B cell (primary cell): ENCODE measurements around the gene KIAA1614. TPM values are rescaled to one million over a fixed set of nuclear protein-coding genes. Genes with fewer than 3 reads are reported as not detected.

ENCODE experiments used
- ATAC-seq: fragments of 200-7000 bp; cut with Tn5 transposase; one replicate; pipeline ENCODE4 v1.10.0; 2021; ENCODE audit warnings: low read depth, mild to moderate bottlenecking, moderate number of reproducible peaks, moderate library complexity
- CTCF ChIA-PET: fragments of 350-600 bp; sonication (Branson Sonifier 250); formaldehyde crosslinking; loops from one replicate; lab custom pipeline; 2021; ENCODE audit warnings: antibody characterized with exemption, inconsistent platforms; lab: Charles Lee
- POLR2A ChIA-PET: fragments of 350-600 bp; sonication (Branson Sonifier 250); formaldehyde crosslinking; loops from one replicate; lab custom pipeline; 2021; ENCODE audit warnings: antibody characterized with exemption; lab: Charles Lee
- DNase-seq: peaks from one replicate; pipeline ENCODE4 v3.0.0; 2013
- H2AFZ ChIP-seq: 2 replicates; pipeline ENCODE4 v1.6.1; 2012; ENCODE audit warnings: mild to moderate bottlenecking, low read depth, low read length; ENCODE audit not compliant: insufficient read depth, poor library complexity, severe bottlenecking
- H3K27ac ChIP-seq, 2 donors: 1 replicate in 1 of 2; 2 replicates in 1 of 2; pipeline ENCODE4 v1.5.1; 2012 to 2013; ENCODE audit warnings: low read length in 2 of 2, mild to moderate bottlenecking in 2 of 2, moderate library complexity in 1 of 2
- H3K27me3 ChIP-seq, 4 experiments: fragments of 200-600 bp in 1 of 4; sonication (generic) in 1 of 4; replicated peaks in 1 of 4; 1 replicate in 2 of 4; 2 replicates in 2 of 4; pipeline versions ENCODE4 v1.6.1 to v1.7.0; 2013 to 2016; ENCODE audit warnings: low read length in 3 of 4, mild to moderate bottlenecking in 2 of 4, mixed read lengths in 1 of 4, moderate library complexity in 1 of 4; ENCODE audit not compliant: insufficient read depth in 4 of 4, control insufficient read depth in 3 of 4; ENCODE audit errors: control extremely low read depth in 1 of 4
- H3K36me3 ChIP-seq, 2 experiments: replicated peaks in 1 of 2; 1 replicate in 1 of 2; 2 replicates in 1 of 2; pipeline versions ENCODE4 v1.6.1 to v1.7.1; 2013; ENCODE audit warnings: low read length in 1 of 2; ENCODE audit not compliant: insufficient read depth in 2 of 2, control insufficient read depth in 1 of 2; ENCODE audit errors: control extremely low read depth in 1 of 2, extremely low read depth in 1 of 2
- H3K4me1 ChIP-seq, 2 donors: fragments of 200-600 bp in 1 of 2; sonication (generic) in 1 of 2; 1 replicate in 1 of 2; 2 replicates in 1 of 2; pipeline versions ENCODE4 v1.5.1 to v1.6.1; 2013 to 2017; ENCODE audit warnings: low read length in 2 of 2; ENCODE audit not compliant: control insufficient read depth in 2 of 2, insufficient read depth in 2 of 2
- H3K4me2 ChIP-seq: replicated peaks from 2 replicates; pipeline ENCODE3; 2012; ENCODE audit warnings: mild to moderate bottlenecking, low read depth, low read length; ENCODE audit not compliant: poor library complexity, severe bottlenecking
- H3K4me3 ChIP-seq, 5 experiments: fragments of 200-600 bp in 1 of 5; sonication (generic) in 1 of 5; 1 replicate in 3 of 5; 2 replicates in 2 of 5; pipeline versions ENCODE4 v1.5.1 to v1.7.0; 2011 to 2016; ENCODE audit warnings: low read length in 4 of 5, mild to moderate bottlenecking in 4 of 5, low read depth in 2 of 5, control low read depth in 1 of 5, moderate library complexity in 1 of 5; ENCODE audit not compliant: insufficient read depth in 1 of 5; ENCODE audit errors: control extremely low read depth in 1 of 5, extremely low read depth in 1 of 5
- H3K79me2 ChIP-seq: fragments of 200-600 bp; sonication (generic); one replicate; pipeline ENCODE4 v1.6.0; 2016; ENCODE audit warnings: low read length; ENCODE audit not compliant: control insufficient read depth, insufficient read depth
- H3K9ac ChIP-seq: fragments of 200-600 bp; sonication (generic); 2 replicates; pipeline ENCODE4 v1.6.1; 2017; ENCODE audit warnings: mild to moderate bottlenecking, low read length, moderate library complexity
- H3K9me3 ChIP-seq, 3 donors: one replicate each; pipeline versions ENCODE4 v1.6.1 to v1.7.1; 2013; ENCODE audit warnings: low read length in 2 of 3; ENCODE audit not compliant: control insufficient read depth in 2 of 3, insufficient read depth in 1 of 3; ENCODE audit errors: control extremely low read depth in 1 of 3
- H4K20me1 ChIP-seq: 2 replicates; pipeline ENCODE4 v1.6.0; 2012; ENCODE audit warnings: mild to moderate bottlenecking, low read length; ENCODE audit not compliant: insufficient read depth, control insufficient read depth, poor library complexity, severe bottlenecking
- H3K27ac Mint-ChIP-seq: one replicate; pipeline ENCODE4 v1.8.0; 2021; ENCODE audit warnings: mixed read lengths
- H3K27me3 Mint-ChIP-seq: one replicate; pipeline ENCODE4 v1.8.0; 2021; ENCODE audit warnings: mixed read lengths
- H3K4me1 Mint-ChIP-seq: one replicate; pipeline ENCODE4 v1.8.0; 2021; ENCODE audit warnings: mixed read lengths
- H3K4me3 Mint-ChIP-seq: one replicate; pipeline ENCODE4 v1.8.0; 2021; ENCODE audit warnings: mixed read lengths
- H3K9me3 Mint-ChIP-seq: one replicate; pipeline ENCODE4 v1.8.0; 2022; ENCODE audit warnings: mixed read lengths; ENCODE audit not compliant: insufficient read depth
- EZH2 ChIP-seq: IDR thresholded peaks from 2 replicates; pipeline ENCODE4 v1.6.1; 2012; ENCODE audit warnings: borderline replicate concordance, low read depth, mild to moderate bottlenecking, moderate library complexity, low read length; ENCODE audit not compliant: insufficient read depth, poor library complexity, severe bottlenecking
- WGBS: methylation state at CpG from one replicate; pipeline ENCODE4 v1.1.5; 2013; ENCODE audit warnings: missing lambda C conversion rate; ENCODE audit not compliant: insufficient coverage; 5-methylcytosine and 5-hydroxymethylcytosine counted together
- intact Hi-C: fragments of 100-400 bp; cut with micrococcal nuclease; formaldehyde crosslinking; loops from one replicate; pipeline ENCODE4 v1.10.0; 2022
- polyA plus RNA-seq: library from polyadenylated mRNA; depleted of rRNA; stranded (reverse); fragments of >200 nt; gene quantifications from 2 replicates; pipeline ENCODE4 v1.2.3, GENCODE V29; 2012
- total RNA-seq, 2 donors: library from RNA; stranded (reverse); fragments of 120-200 nt in 1 of 2; gene quantifications; 1 replicate in 1 of 2; 2 replicates in 1 of 2; pipeline versions ENCODE4 v1.2.3 to v1.2.4, GENCODE V29; 2013 to 2022
- TF ChIP-seq, protein P1 (sequence below): fragments of 200-600 bp; IDR thresholded peaks from one replicate; pipeline ENCODE4 v1.8.0; 2022; ENCODE audit warnings: antibody characterized with exemption, mild to moderate bottlenecking

The KIAA1614 gene
- total and polyA plus RNA-seq, 2 donors (not counting 1 experiment from before 2014, with no cell fraction given) = 0.03 to 0.22 TPM

DNA sequence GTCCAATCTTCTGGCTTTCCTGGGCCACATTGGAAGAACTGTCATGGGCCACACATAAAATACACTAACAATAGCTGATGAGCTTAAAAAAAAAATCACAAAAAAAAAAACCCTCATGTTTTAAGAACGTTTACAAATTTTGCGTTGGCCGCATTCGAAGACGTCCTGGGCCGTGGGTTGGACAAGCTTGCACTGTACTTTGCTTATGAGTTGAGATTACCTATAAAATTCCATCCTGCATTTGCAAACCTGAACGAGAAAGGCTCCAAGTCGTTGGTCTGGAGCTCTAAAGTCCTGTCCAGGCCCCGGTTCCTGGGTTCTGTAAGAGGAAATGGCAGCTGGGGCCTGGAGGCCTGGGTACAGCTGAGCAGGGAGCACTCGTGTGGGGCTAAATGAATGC lies 51.4 kb downstream of the KIAA1614 start:
- Histone ChIP-seq H3K4me1 (no peaks in the 10 kb centered on the region), H3K36me3 (peaks cover 4% of the 10 kb centered on the region in 2 experiments), H3K27ac (no peak overlapping the region), H3K27me3 (no peaks in the 10 kb centered on the region), H3K4me2 (no peak overlapping the region), H2AFZ (no peak overlapping the region), H3K79me2 (peaks cover 3% of the 10 kb centered on the region), H3K9ac (no peak overlapping the region), H4K20me1 (no peaks in the 10 kb centered on the region), H3K9me3 (no peaks in the 10 kb centered on the region), H3K4me3 (no peak overlapping the region)
- Mint-ChIP-seq H3K4me3 (no peak overlapping the region), H3K4me1 (no peaks in the 10 kb centered on the region), H3K9me3 (no peaks in the 10 kb centered on the region), H3K27me3 (no peaks in the 10 kb centered on the region), H3K27ac (no peak overlapping the region)
- ChIA-PET POLR2A (no interaction called here), CTCF (no interaction called here)
- DNase-seq (no peak), ATAC-seq (no peak)
- intact Hi-C loops = no loop called here
- WGBS = 91% methylated on average over 7 of the region's 10 CpGs
- no peak for TF ChIP-seq EZH2
- TF ChIP-seq, protein P1, sequence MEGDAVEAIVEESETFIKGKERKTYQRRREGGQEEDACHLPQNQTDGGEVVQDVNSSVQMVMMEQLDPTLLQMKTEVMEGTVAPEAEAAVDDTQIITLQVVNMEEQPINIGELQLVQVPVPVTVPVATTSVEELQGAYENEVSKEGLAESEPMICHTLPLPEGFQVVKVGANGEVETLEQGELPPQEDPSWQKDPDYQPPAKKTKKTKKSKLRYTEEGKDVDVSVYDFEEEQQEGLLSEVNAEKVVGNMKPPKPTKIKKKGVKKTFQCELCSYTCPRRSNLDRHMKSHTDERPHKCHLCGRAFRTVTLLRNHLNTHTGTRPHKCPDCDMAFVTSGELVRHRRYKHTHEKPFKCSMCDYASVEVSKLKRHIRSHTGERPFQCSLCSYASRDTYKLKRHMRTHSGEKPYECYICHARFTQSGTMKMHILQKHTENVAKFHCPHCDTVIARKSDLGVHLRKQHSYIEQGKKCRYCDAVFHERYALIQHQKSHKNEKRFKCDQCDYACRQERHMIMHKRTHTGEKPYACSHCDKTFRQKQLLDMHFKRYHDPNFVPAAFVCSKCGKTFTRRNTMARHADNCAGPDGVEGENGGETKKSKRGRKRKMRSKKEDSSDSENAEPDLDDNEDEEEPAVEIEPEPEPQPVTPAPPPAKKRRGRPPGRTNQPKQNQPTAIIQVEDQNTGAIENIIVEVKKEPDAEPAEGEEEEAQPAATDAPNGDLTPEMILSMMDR = no peak

DNA sequence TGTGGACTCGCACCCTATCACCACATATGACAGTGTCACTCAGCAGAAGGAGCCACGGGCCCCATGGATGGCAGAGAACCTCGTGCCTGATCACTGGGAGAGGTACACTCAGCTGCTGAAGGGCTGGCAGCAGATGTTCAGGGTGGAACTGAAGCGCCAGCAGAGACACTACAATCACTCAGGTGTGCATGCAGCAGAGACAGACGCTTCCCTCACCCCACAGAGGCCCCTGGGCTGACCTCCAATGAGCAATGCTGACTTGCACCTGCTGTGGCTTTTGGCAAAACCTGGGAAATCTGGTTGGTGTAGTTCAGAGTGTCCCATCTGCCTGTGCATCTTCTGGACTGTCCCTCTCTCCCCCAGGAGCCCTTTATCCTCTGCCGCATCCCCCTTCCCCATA lies 51.9 kb downstream of the KIAA1614 start:
- H4K20me1 ChIP-seq = no peaks in the 10 kb centered on the region
- 81% methylated on average over 5 of the region's 6 CpGs for WGBS
- no peak overlapping the region for H3K4me3 ChIP-seq
- ChIA-PET POLR2A (no interaction called here), CTCF (no interaction called here)
- TF ChIP-seq, protein P1 = no peak
- TF ChIP-seq EZH2 = no peak
- no peak overlapping the region for H3K27ac Mint-ChIP-seq
- peaks cover 3% of the 10 kb centered on the region for H3K4me1 Mint-ChIP-seq
- H3K9me3 ChIP-seq = no peaks in the 10 kb centered on the region
- no peak for ATAC-seq
- DNase-seq = no peak
- no peaks in the 10 kb centered on the region for H3K27me3 ChIP-seq
- H3K9me3 Mint-ChIP-seq = no peaks in the 10 kb centered on the region
- H3K79me2 ChIP-seq = peaks cover 3% of the 10 kb centered on the region
- no peak overlapping the region for H2AFZ ChIP-seq
- no peak overlapping the region for H3K27ac ChIP-seq
- no peak overlapping the region for H3K9ac ChIP-seq
- no peak overlapping the region for H3K4me2 ChIP-seq
- no peaks in the 10 kb centered on the region for H3K4me1 ChIP-seq
- intact Hi-C loops = no loop called here
- H3K36me3 ChIP-seq = peaks cover 4 to 5% of the 10 kb centered on the region in 2 experiments
- H3K27me3 Mint-ChIP-seq = no peaks in the 10 kb centered on the region
- no peak overlapping the region for H3K4me3 Mint-ChIP-seq
